Osteocyte (in vitro differentiated cells): Measurements from ENCODE around the gene RMDN2. TPM values are rescaled to one million over a fixed set of nuclear protein-coding genes. Genes with fewer than 3 reads are reported as not detected.
"Not testable (repeated sequence)": the region's sequence is repeated elsewhere in the genome, so short reads cannot be mapped to it uniquely, and the experiment has no call there.

Experiments used
- DNase-seq: peaks from one replicate; pipeline ENCODE4 v3.0.0; 2021; ENCODE audit warnings: mixed read lengths; ENCODE audit not compliant: unreplicated experiment; ENCODE audit errors: extremely low spot score
- H3K27ac Mint-ChIP-seq: one replicate; pipeline ENCODE4 v1.8.0; 2021; ENCODE audit warnings: mild to moderate bottlenecking, mixed read lengths; ENCODE audit not compliant: unreplicated experiment
- H3K27me3 Mint-ChIP-seq: one replicate; pipeline ENCODE4 v1.8.0; 2021; ENCODE audit warnings: mixed read lengths; ENCODE audit not compliant: unreplicated experiment
- H3K36me3 Mint-ChIP-seq: one replicate; pipeline ENCODE4 v1.8.0; 2021; ENCODE audit warnings: mixed read lengths; ENCODE audit not compliant: unreplicated experiment
- H3K4me1 Mint-ChIP-seq: one replicate; pipeline ENCODE4 v1.8.0; 2021; ENCODE audit warnings: mixed read lengths; ENCODE audit not compliant: unreplicated experiment
- H3K4me3 Mint-ChIP-seq: one replicate; pipeline ENCODE4 v1.8.0; 2021; ENCODE audit warnings: mild to moderate bottlenecking, moderate library complexity, mixed read lengths; ENCODE audit not compliant: unreplicated experiment
- H3K9me3 Mint-ChIP-seq: one replicate; pipeline ENCODE4 v1.8.0; 2021; ENCODE audit warnings: mixed read lengths; ENCODE audit not compliant: unreplicated experiment
- total RNA-seq: library from RNA; stranded (reverse); gene quantifications from 2 replicates; pipeline ENCODE4 v1.2.1, GENCODE V29; 2021
- TF ChIP-seq, protein P1 (sequence below): fragments of 200-600 bp; sonication (generic); IDR thresholded peaks from 2 replicates; pipeline ENCODE4 v1.5.0; 2021; ENCODE audit warnings: antibody characterized with exemption, mild to moderate bottlenecking, moderate library complexity

Gene RMDN2
- total RNA-seq, 1 donor from 2014 or later: 8.4 TPM

- H3K36me3 Mint-ChIP-seq: peaks cover 7% of the 10 kb centered on the region
Measured at GRCh38 chr2:37944268-37944667, 19.2 kb downstream of the RMDN2 start.

GRCh38 chr2:37947306-37947705, 22.2 kb downstream of the RMDN2 start:
- no peaks in the 10 kb centered on the region for H3K9me3 Mint-ChIP-seq
- H3K36me3 Mint-ChIP-seq: peaks cover 10% of the 10 kb centered on the region

More at GRCh38 chr2:37944268-37944667, 19.2 kb downstream of the RMDN2 start:
- Mint-ChIP-seq H3K4me3 (no peak overlapping the region), H3K27ac (no peak overlapping the region), H3K9me3 (peaks cover under 1% of the 10 kb centered on the region), H3K27me3 (no peaks in the 10 kb centered on the region), H3K4me1 (peaks cover 13% of the 10 kb centered on the region)
- TF ChIP-seq, protein P1, sequence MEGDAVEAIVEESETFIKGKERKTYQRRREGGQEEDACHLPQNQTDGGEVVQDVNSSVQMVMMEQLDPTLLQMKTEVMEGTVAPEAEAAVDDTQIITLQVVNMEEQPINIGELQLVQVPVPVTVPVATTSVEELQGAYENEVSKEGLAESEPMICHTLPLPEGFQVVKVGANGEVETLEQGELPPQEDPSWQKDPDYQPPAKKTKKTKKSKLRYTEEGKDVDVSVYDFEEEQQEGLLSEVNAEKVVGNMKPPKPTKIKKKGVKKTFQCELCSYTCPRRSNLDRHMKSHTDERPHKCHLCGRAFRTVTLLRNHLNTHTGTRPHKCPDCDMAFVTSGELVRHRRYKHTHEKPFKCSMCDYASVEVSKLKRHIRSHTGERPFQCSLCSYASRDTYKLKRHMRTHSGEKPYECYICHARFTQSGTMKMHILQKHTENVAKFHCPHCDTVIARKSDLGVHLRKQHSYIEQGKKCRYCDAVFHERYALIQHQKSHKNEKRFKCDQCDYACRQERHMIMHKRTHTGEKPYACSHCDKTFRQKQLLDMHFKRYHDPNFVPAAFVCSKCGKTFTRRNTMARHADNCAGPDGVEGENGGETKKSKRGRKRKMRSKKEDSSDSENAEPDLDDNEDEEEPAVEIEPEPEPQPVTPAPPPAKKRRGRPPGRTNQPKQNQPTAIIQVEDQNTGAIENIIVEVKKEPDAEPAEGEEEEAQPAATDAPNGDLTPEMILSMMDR: no peak
- DNase-seq: no peak

GRCh38 chr2:37962018-37962739, 37.1 kb downstream of the RMDN2 start:
- not testable (repeated sequence) for H3K27ac Mint-ChIP-seq, H3K27me3 Mint-ChIP-seq, H3K4me3 Mint-ChIP-seq, DNase-seq, H3K4me1 Mint-ChIP-seq
- peaks cover 13% of the 10 kb centered on the region for H3K36me3 Mint-ChIP-seq
- H3K9me3 Mint-ChIP-seq: peaks cover 23% of the 10 kb centered on the region

More at GRCh38 chr2:37947306-37947705, 22.2 kb downstream of the RMDN2 start:
- Mint-ChIP-seq H3K4me1 (no peaks in the 10 kb centered on the region), H3K4me3 (no peak overlapping the region), H3K27me3 (no peaks in the 10 kb centered on the region), H3K27ac (no peak overlapping the region)
- TF ChIP-seq, protein P1: no peak
- no peak for DNase-seq

DNA sequence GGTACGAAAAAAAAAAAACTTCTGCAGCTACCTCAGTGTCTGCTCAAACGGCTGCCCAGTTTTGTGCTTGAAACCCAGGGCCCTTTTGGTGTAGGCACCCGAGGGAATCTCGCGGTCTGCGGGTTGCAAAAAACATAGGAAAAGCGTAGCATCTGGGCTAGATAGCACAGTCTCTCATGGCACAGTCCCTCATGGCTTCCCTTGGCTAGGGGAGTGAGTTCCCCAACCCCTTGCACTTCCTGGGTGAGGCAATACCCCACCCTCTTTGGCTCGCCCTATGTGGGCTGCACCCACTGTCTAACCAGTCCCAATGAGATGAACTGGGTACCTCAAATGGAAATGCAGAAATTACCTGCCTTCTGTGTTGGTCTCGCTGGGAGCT, 37.6 kb downstream of the RMDN2 start:
- not testable (repeated sequence) for DNase-seq, H3K27me3 Mint-ChIP-seq, H3K4me1 Mint-ChIP-seq, H3K4me3 Mint-ChIP-seq, H3K27ac Mint-ChIP-seq
- peaks cover 13% of the 10 kb centered on the region for H3K36me3 Mint-ChIP-seq
- peaks cover 25% of the 10 kb centered on the region for H3K9me3 Mint-ChIP-seq

- not testable (repeated sequence) for H3K27ac Mint-ChIP-seq, H3K27me3 Mint-ChIP-seq, H3K4me3 Mint-ChIP-seq, DNase-seq, H3K4me1 Mint-ChIP-seq
- Mint-ChIP-seq H3K9me3 (peaks cover 25% of the 10 kb centered on the region), H3K36me3 (peaks cover 13% of the 10 kb centered on the region)
Measured at GRCh38 chr2:37963901-37964300, 38.8 kb downstream of the RMDN2 start.

- H3K9me3 Mint-ChIP-seq: peaks cover 10% of the 10 kb centered on the region
- H3K27ac Mint-ChIP-seq: no peak overlapping the region
- DNase-seq: no peak
- H3K4me3 Mint-ChIP-seq: no peak overlapping the region
- TF ChIP-seq, protein P1: no peak
- no peaks in the 10 kb centered on the region for H3K4me1 Mint-ChIP-seq
- H3K27me3 Mint-ChIP-seq: peaks cover 2% of the 10 kb centered on the region
- H3K36me3 Mint-ChIP-seq: peaks cover 3% of the 10 kb centered on the region
Measured at GRCh38 chr2:37966326-37966725, 41.2 kb downstream of the RMDN2 start.
